ENCODE data around the gene HPCAL1.

HPCAL1 gene

DNA sequence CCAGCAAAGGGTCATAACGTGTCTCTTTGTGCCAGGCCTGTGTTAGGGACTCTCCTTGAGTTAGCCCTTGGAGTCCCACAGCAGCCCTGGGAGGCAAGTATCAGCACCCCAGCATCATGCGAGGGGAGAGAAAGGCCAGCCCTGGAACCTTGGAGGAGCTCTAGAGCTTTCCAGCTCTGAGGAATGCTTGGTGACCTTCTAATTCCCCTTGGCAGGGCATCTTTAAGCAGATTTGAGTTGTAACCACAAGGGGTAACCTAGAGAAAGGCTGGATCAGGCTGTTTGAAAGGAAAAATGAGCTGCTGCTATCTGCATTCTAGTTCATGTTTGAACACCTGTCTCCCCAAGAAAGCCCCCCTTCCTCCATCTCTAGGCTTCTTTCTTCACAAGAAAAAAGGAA is 169.3 kb downstream of the HPCAL1 start:
- DNase-seq: no peak

DNA sequence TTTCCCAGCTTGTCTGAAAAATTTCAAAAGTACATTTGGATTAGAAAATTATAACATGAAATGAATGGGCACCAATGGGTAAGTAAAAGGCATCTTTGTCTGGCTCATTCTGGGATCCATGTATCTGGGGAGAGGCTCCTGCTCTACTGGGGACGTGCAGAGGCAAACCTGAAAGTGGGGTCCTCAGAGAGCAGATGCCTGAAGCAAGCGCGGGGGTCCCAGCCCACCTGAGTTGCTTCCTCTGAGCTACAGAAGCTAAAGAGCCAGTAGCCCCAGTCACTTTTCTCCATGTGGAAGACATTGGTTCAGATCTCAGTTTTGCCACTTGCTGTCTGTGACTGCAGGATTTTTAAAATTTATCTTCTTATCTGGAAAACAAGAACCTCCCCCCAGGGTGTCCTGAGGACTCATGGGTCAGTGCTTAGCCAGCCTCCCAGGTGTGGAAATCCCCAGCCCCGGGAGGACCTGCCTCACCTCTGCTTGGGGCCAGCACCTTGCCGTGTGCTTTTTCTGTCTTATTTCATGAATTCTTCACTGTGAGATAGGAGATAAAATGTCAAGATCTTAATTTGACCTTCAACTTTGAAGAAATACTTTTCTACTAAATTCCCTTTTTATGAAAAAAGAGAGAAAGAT is 170.5 kb downstream of the HPCAL1 start:
- no peak for DNase-seq

DNA sequence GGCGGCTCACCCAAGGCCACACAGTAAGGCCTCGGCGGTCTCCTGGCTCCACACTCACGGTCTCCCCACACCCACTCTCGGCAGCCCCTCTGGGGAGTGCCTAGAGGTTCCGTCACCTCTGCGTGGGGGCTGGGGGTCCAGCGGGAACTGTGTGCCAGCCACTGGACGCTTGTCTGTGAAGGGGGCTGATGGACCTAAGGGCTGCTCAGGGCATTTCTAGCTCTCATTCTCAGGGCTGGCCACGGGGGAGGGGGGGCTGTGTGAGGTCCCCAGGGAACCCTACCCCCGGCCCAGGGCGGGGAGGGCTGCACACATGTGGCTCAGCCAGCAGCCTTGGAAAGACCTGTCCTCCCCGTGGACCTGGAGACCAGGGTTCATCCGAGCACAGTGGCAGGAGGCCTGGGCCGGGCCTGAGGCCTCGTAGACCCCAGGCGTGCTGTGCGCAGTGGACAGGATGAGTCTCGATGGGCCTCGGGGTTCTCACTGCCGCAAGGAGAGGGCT is 172.6 kb downstream of the HPCAL1 start:
- DNase-seq: no peak

DNA sequence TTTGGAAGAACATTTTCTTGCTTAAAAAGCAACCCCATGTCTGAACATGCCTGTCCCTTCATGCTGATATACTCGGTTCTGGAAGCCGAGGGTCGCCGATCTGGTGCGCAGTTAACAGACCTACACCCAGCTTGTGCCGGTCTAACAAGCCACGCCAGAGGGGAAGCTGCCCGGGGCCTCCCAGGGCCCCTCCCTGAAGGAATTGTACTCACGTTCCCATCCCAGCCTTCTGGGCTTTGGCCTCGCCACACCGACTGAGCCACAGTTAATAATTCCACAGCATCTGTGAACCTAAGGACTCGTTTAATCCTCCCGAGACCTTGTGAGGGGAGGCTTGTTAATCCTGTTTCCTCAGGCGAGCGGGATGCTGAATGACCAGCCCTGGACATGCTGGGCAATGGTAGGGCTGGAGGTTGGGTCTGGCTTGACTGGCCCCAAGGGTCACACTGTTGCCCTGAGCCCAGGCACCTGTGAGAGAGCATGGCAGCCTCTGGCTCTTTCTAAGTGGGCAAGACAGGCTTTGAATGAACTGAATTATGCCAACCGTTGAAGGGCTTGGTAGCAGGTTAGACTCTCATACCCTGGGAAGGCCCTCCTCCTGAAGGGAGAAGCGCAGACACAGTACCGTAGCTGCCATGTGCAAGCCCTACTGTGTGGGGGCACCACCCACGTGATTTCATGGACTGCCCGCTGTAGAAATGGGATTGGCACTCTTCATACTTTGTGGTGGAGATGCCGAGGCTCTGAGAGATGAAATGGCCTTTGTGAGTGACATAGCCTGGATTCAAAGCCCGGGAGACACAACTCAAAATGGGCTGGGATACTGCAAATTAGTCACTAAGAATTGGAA is 173.3 kb downstream of the HPCAL1 start:
- no peak for DNase-seq

DNA sequence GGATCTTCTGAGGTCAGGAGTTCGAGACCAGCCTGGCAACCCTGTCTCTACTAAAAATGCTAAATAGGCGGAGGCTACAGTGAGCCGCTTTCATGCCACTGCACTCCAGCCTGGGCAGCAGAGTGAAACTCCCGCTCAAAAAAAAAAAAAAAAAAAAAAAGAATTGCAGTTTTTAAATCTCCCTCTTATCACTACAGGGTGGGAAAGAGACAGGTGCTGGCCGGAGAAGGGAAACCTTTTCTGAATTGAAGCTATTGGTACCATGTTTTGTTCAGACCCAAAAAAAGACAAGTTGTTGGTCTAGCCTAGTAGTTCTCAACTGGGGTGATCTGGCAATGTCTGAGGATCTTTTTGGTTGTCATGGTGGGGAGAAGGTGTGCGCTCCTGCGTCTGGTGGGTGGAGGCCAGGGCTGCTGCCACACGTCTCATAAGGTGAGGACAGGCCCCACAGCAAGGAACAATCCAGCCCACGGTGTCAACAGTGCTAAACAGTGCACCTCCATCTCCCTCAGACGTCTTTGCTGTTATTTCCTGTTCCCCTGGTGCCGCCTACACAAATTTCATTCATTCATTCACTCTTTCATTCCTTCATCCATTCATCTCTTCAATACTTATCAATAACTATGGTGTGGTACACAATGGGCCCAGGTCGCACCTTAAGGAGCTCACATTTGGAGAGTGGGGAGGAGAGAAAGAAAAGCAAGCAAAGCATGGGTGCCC is 174.2 kb downstream of the HPCAL1 start:
- DNase-seq: no peak

Measured in GF-D8 (cell line).